Hematopoietic multipotent progenitor cell treated with erythropoietin and hydrocortisone succinate and interleukin-3 and kit ligand, for 4 days (in vitro differentiated cells): ENCODE measurements around the gene OTUD3.
"Not testable (repeated sequence)": the region's sequence is repeated elsewhere in the genome, so short reads cannot be mapped to it uniquely, and the experiment has no call there.

ENCODE experiments used
- DNase-seq: peaks from one replicate; pipeline ENCODE4 v3.0.0-alpha.2; 2015

OTUD3 gene, protein sequence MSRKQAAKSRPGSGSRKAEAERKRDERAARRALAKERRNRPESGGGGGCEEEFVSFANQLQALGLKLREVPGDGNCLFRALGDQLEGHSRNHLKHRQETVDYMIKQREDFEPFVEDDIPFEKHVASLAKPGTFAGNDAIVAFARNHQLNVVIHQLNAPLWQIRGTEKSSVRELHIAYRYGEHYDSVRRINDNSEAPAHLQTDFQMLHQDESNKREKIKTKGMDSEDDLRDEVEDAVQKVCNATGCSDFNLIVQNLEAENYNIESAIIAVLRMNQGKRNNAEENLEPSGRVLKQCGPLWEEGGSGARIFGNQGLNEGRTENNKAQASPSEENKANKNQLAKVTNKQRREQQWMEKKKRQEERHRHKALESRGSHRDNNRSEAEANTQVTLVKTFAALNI

GRCh38 chr1:19882111-19883071 is at the start of gene OTUD3:
OTUD3 (plus strand) TSS chr1:19882395; CDS start chr1:19882514, 119 bp downstream.
- peak; percentile 99 for DNase-seq

- no peak for DNase-seq
Measured at GRCh38 chr1:19835578-19835977, 46.6 kb upstream of the OTUD3 start.

DNA sequence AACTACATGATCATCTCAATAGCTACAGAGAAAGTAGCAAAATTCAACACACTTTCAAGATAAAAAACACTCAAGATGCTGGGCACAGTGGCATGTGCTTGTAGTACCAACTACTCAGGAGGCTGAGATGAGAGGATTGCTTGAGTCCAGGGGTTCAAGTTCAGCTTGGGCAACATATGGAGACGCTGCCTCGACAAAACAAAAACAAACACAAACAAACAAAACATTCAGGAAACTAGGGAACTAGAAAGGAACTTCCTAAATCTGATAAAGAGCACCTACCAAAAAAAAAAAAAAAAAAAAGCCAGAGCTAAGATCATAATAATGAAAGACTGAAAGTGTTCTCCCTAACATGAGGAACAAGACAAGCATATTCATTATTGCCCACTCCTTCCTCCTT is 44.3 kb upstream of the OTUD3 start:
- no peak for DNase-seq

DNA sequence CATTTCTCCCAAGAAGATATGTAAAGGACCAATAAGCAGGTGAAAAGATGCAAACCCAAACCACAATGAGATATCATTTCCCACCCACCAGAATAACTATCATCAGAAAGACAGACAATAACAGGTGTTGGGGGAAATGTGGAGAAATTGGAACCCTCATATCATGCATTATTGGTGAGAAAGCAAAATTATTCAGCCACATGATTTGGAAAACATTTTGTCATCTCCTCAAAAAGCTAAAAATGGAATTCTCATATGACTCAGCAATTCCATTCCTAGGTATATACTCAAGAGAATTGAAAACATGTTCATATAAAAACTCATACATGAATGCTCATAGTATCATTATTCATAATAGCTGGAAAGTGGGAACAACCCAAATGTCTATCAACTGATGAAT is 42.0 kb upstream of the OTUD3 start:
- DNase-seq = no peak

GRCh38 chr1:19844731-19845495 is 37.3 kb upstream of the OTUD3 start:
- DNase-seq = peak; percentile 6

- no peak for DNase-seq
Measured at GRCh38 chr1:19845555-19845954, 36.6 kb upstream of the OTUD3 start.

DNA sequence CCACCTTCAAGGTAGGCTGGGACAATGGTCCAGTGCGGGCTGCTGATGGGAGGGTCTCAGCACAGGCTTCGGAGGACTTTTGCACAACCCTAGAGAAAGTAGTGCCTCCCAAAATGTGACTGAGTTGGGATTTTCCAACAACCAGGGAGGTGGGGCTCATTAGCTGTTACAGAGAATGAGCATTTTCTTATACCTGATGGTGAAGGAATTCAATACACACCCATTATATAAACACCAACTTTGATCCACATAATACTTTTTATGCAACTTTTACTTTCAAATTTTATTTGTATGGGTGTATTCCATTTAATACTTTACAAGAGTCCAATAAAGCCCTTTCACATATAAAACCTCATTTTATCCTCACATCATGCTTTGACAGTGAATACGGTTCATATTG is 35.9 kb upstream of the OTUD3 start:
- no peak for DNase-seq

- DNase-seq = not testable (repeated sequence)
Measured at GRCh38 chr1:19847334-19847733, 34.9 kb upstream of the OTUD3 start.

GRCh38 chr1:19849307-19849706 is 32.9 kb upstream of the OTUD3 start:
- DNase-seq = not testable (repeated sequence)

DNA sequence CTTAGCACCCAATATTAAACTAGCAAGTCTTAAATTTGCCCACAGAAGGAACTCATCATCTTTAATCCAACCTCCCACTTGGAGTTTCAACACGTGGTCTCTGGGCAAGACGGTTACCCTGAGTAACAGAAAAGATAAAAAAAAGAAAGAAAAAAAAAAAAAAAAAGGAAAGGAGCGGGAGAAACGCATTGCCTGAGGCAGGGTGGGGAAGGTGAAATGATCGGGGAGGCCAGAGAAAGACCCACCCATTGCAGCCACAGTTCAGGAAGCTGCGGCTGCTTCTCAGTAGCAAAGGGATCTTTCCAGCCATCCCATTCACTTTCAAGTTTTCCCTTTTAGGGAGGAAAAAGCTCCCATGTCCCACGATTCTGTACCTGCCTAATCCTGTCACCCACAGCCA is 32.0 kb upstream of the OTUD3 start:
- DNase-seq = no peak

DNA sequence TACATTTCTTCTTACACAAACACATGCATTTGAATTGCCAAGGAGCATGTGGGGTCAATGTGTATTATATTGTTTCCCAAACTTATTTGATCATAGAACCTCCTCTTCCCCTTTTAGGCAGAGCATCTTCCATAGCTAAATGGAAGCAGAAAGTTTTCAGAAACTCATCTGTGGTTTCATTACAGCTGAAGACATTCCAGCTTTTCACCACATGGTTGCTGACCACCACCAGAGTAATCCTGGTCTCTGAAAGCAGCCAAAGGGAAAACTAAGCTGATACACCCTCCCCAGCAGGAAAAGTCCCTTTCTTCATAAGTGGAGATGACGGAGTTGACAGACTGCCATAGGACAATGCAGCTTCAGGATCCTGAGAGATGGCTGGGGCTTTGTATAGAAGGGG is 30.2 kb upstream of the OTUD3 start:
- DNase-seq = no peak

DNA sequence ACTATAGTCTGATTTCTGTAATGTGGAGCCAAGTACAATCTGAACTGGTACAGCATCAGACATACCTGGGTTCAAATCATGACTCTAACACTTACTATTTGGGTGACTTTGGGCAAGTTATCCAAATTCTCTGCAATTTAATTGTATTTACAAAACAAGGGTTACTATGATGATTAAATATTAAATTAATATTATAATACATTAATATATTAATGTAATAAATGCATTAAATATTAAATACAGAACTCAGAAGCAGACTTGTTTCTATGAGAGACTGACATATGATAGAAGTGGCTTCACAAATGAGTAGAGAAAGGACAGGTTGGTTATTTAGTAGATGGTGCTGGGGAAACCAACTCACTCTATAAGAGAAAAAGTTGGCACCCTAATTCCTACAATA is 27.3 kb upstream of the OTUD3 start:
- no peak for DNase-seq

DNA sequence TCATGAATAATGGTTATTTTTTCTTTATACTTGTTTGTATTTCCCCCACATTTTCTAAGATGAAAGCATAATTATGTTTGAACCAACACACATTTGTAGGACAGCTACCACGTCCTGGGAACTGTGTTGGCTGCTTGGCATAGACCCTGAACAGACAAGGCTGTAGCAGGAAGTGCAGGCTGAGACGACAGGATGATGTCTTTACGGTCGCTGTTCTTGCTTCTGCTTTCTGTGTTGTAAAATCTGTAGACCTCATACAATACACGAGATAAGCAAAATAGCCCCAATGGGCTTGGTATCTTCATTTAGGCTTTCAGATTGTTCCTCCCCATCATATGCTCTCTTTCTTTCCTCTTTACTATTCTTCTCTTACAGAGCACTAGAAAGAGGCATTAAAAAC is 23.3 kb upstream of the OTUD3 start:
- peak; percentile 28 for DNase-seq

DNA sequence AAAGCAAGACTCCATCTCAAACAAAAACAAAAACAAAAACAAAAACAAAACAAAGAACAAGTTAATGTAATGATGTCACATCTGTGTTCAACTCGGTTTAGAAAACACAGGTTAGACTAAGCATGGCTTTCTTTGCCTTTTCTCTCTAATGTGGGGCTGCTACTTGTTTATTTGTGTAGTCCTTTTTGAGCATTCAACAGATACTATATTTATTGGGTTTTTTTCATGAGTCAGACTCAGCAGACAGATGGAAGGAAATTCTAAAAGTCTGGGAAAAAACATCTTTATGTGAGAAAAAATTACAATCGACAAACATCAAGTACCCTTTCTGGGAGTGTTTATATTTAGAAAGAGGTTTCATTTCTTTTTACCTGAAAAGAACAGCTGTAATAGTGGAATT is 22.3 kb upstream of the OTUD3 start:
- DNase-seq = no peak

GRCh38 chr1:19860418-19860817 is 21.8 kb upstream of the OTUD3 start:
- DNase-seq = no peak

DNA sequence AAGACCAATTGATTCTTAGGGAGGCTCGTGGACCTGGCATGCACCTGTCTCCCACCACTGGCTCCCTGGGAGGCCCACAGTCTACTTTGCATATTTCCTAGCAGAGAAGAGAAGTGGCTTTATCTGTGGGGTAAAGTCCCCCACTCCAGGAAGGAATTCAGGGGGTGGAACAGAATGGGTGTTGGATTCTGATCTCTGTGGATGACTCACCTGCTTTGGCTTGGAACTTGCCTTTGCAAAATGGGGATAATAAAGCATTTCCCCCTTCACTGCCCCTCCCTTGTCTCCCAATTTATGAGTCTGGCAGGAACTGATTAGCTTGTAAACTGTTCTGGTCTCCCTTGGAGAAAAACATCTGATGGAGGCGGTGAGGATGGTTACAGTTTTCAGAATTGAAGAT is 21.2 kb upstream of the OTUD3 start:
- no peak for DNase-seq

DNA sequence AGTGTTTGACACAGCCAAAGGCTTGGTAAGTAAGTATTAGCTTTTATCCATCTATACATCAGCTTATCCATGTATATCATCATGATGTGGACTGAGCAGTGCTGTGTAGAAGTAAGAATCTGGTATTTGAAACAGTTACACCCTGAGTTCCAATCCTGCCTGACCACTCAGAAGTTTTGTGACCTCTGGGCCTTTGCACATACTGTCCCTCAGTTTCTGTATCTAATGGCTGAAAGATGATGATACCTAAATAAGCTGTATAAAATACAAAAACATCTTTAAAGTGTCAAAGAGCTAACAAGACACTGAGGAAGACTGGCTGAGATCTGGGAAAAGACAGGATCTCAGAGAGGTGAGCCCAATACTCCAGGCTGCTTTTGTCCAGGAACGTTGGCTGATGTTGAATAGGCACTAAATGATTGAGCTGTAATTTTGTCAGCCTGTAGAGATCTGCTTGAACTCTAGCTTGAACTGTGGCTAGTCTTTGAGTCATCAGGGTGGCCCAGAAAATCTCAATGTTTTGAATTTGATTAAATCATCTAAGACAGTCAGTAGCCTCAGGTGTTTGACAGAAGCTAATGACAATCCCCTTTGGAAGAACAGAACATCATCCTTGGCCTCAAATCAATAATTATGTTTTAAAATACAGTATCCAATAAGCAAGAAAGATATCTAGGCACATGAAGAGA is 20.2 kb upstream of the OTUD3 start:
- DNase-seq = no peak

GRCh38 chr1:19862944-19863343 is 19.3 kb upstream of the OTUD3 start:
- no peak for DNase-seq

DNA sequence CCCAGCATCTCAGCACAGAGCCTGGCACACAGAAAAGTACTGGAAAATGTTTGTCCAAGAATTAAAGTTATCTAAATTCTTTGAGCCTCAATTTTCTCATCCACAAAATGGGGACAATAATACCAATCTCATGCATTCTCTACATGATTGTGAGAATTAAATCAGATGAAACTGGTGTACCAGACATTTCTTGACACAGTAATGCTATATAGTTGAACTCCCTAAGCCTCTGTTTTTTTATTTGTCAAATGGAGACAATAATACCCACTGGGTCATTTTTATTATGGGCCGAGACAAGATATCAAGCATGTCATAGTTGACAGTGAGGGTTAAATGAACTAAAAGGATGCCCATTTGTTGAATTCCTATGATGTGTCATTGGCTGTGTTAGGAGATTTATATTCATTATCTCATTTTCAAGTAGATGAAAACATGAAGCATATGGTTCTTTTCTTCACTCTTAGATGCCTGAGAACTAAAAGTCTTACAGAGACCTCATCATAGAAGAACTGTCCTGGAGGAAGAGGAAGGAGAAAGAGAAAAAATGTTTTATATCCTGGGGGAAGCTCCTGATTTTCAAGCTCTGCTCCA is 17.5 kb upstream of the OTUD3 start:
- no peak for DNase-seq

- DNase-seq = no peak
Measured at GRCh38 chr1:19866029-19866428, 16.2 kb upstream of the OTUD3 start.

- no peak for DNase-seq
Measured at GRCh38 chr1:19866758-19867157, 15.4 kb upstream of the OTUD3 start.

DNA sequence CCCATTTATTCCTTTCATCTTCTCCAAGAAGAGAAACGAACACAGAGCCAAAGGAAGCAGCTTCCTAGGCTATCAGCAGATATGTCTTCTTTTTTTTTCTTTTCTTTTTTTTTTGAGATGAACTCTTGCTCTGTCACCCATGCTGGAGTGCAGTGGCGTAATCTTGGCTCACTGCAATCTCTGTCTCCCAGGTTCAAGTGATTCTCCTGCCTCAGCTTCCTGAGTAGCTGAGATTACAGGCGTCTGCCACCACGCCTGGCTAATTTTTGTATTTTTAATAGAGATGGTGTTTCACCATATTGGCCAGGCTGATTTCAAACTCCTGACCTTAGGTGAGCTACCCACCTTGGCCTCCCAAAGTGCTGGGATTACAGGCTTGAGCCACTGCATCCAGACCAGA is 13.6 kb upstream of the OTUD3 start:
- not testable (repeated sequence) for DNase-seq
